WERI-Rb-1 (cell line): ENCODE data around the gene CAMSAP3.

Source experiments
- DNase-seq: peaks from one replicate; pipeline ENCODE4 v3.0.0-alpha.2; 2020
- H3K27ac ChIP-seq: fragments of 250-450 bp; sonication (Bioruptor Pico); 2 replicates; pipeline ENCODE4 v1.5.1; 2020; ENCODE audit warnings: mild to moderate bottlenecking, moderate library complexity
- H3K27me3 ChIP-seq: fragments of 250-450 bp; sonication (Bioruptor Pico); 2 replicates; pipeline ENCODE4 v1.5.1; 2021; ENCODE audit warnings: mild to moderate bottlenecking, low read depth, moderate library complexity; ENCODE audit not compliant: insufficient read depth, severe bottlenecking
- H3K36me3 ChIP-seq: fragments of 250-450 bp; sonication (Bioruptor Pico); 2 replicates; pipeline ENCODE4 v1.5.1; 2020; ENCODE audit warnings: mild to moderate bottlenecking, moderate library complexity
- H3K4me3 ChIP-seq: 2 replicates; pipeline ENCODE4 v1.5.1; 2011; ENCODE audit warnings: low read depth, mild to moderate bottlenecking, control low read depth, low read length
- H3K9me3 ChIP-seq: fragments of 250-450 bp; sonication (Bioruptor Pico); 2 replicates; pipeline ENCODE4 v1.5.1; 2021; ENCODE audit warnings: mild to moderate bottlenecking, moderate library complexity; ENCODE audit not compliant: severe bottlenecking
- CTCF ChIP-seq: IDR thresholded peaks from 2 replicates; pipeline ENCODE4 v1.5.1; 2011; ENCODE audit warnings: low read depth, mild to moderate bottlenecking, control low read depth, inconsistent platforms, low read length

Gene CAMSAP3

GRCh38 chr19:7636317-7636690 lies 40.6 kb downstream of the CAMSAP3 start:
- Histone ChIP-seq H3K4me3 (no peak overlapping the region), H3K27ac (no peak overlapping the region), H3K36me3 (peaks cover 12% of the 10 kb centered on the region), H3K9me3 (no peaks in the 10 kb centered on the region), H3K27me3 (no peaks in the 10 kb centered on the region)
- DNase-seq = no peak
- no peak for TF ChIP-seq CTCF

DNA sequence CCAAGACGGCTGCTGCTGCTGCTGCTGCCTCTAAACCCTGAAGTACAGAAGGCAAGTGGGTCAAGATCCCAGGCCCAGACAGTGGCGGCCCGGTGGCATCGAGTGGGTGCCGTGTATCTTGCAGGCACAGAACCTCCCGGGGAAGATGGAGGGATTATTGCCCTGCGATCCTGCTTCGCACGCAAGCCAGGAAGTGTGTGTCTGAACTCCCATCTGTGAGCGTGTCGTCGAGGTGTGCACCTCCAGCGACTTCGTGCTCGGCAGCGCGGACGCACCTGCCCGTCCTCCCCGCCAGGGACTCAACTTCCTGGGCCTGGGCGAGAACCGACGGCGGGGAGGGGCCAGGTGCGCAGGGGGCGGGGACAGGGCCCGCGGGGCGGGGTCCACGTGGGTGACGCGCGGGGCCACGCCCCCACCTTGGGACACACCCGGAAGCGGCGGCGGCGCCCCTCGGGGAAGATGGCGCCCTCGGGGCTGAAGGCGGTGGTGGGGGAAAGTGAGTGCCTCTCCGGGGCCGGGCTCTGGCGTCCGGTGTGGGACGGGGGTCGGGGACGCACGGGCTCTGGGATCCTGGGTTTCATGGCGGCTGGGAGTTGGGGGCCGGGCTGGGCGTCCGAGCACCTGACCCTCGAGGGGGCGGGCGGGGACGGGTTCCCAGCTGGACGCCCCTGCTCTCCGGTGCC lies 41.2 kb downstream of the CAMSAP3 start, which contains the start of gene STXBP2:
STXBP2 (plus strand) TSS at position 420 of the 683 bp plus-strand sequence; CDS start at position 460, 40 bp downstream.
- DNase-seq = no peak
- H3K4me3 ChIP-seq = no peak within 1 kb of the TSS
- peaks cover 7% of the 10 kb centered on the region for H3K36me3 ChIP-seq
- no peaks in the 10 kb centered on the region for H3K9me3 ChIP-seq
- peak within 1 kb of the TSS; percentile 42 for H3K27ac ChIP-seq
- H3K27me3 ChIP-seq = no peaks in the 10 kb centered on the region
- TF ChIP-seq CTCF = no peak

GRCh38 chr19:7637374-7638256 lies 42.0 kb downstream of the CAMSAP3 start:
- TF ChIP-seq CTCF = no peak
- H3K27ac ChIP-seq = peak overlapping the region; percentile 42
- no peaks in the 10 kb centered on the region for H3K9me3 ChIP-seq
- H3K27me3 ChIP-seq = no peaks in the 10 kb centered on the region
- DNase-seq = no peak
- H3K4me3 ChIP-seq = no peak overlapping the region
- peaks cover 2% of the 10 kb centered on the region for H3K36me3 ChIP-seq

DNA sequence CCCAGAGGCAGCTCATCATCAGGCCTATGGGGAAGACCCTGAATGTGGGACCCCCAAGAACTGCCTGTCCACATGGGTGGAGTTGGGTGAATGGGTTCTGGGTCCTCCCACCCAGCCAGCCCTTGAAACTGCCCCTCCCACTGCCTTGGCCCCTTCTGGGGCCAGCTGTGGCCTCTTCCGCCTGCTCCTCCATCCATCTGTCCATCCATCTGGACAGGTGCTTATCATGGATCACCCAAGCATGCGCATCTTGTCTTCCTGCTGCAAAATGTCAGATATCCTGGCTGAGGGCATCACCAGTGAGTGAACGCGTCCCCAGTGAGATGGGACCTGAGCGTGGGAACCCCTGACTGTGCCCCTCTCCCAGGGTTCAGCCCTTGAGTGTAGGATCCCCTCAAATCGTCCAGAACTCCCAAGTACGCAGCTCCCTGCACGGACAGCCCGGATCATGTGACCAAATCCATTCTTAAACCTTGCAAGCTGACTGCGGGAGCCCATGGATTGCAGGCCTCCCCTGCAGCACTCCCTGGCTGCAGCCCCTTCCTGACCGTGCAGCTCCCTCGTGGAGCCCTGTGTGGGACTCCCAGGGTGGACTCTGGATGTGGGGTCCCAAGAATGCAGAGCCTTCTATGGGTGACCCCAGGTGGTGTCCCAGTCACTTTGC lies 43.3 kb downstream of the CAMSAP3 start:
- H3K36me3 ChIP-seq = no peaks in the 10 kb centered on the region
- peak; percentile 83 for DNase-seq
- no peak for TF ChIP-seq CTCF
- peak overlapping the region; percentile 87 for H3K27ac ChIP-seq
- H3K9me3 ChIP-seq = no peaks in the 10 kb centered on the region
- H3K4me3 ChIP-seq = peak overlapping the region; percentile 36
- H3K27me3 ChIP-seq = no peaks in the 10 kb centered on the region

GRCh38 chr19:7639863-7640348 lies 44.2 kb downstream of the CAMSAP3 start:
- Histone ChIP-seq H3K27ac (no peak overlapping the region; the same call in 1 of the 2 replicates), H3K36me3 (no peaks in the 10 kb centered on the region), H3K4me3 (no peak overlapping the region), H3K9me3 (no peaks in the 10 kb centered on the region), H3K27me3 (no peaks in the 10 kb centered on the region)
- DNase-seq = no peak
- no peak for TF ChIP-seq CTCF
